Upper lobe of left lung (tissue), 4 donors: Measurements from ENCODE around the gene BTG3.

ENCODE experiments used
- CTCF ChIP-seq, 6 experiments: fragments of 450-650 bp in 4 of 6; fragments of 200-600 bp in 2 of 6; sonication (generic) in 2 of 6; IDR thresholded peaks; one replicate each; pipeline ENCODE4 v1.5.1; 2016 to 2019; ENCODE audit warnings: antibody characterized with exemption in 6 of 6
- EP300 ChIP-seq, 4 donors: sonication (generic); formaldehyde crosslinking; IDR thresholded peaks; one replicate each; pipeline ENCODE4 v1.5.1; 2017; ENCODE audit warnings: antibody characterized with exemption in 4 of 4, control low read depth in 2 of 4

DNA sequence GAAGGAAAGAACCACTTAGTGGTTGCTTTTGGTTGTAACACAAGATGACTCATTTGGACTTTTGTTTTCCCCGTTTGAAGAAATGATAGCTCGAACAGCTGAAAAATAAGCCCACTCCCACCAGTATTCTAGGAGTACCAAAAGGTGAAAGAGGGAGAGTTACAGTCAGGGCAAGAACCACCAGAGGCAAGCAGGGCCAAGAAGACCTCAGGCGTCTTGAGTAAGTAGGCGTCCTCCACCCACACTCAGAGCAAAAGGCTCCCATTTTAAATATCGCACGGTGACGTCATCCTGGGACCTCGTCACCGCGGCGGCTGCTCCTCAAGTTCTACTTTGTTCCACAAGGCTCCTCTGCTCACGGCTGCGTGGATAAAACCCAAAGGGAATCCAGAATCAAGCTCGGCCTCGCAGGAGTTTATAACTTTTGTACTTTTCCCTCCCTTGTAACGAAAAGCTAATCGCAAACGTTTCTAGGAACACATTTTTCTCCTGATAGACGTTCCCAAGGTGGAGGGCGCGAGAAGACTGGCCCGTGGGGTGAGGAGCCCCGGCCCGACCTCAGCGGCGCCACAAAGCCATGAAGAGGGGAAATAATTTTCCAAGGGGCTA lies 1.2 kb downstream of the BTG3 start:
- TF ChIP-seq CTCF (IDR thresholded peaks at IDR 0.05) (peak in 1 of 6 experiments; percentile 41), EP300 (IDR thresholded peaks at IDR 0.05) (no peak)
